ENCODE measurements around the gene EP300. TPM values are rescaled to one million over a fixed set of nuclear protein-coding genes. Genes with fewer than 3 reads are reported as not detected.
"Not testable (repeated sequence)": the region's sequence is repeated elsewhere in the genome, so short reads cannot be mapped to it uniquely, and the experiment has no call there.

The EP300 gene
- total RNA-seq, 1 donor from 2014 or later = 66.5 TPM

DNA sequence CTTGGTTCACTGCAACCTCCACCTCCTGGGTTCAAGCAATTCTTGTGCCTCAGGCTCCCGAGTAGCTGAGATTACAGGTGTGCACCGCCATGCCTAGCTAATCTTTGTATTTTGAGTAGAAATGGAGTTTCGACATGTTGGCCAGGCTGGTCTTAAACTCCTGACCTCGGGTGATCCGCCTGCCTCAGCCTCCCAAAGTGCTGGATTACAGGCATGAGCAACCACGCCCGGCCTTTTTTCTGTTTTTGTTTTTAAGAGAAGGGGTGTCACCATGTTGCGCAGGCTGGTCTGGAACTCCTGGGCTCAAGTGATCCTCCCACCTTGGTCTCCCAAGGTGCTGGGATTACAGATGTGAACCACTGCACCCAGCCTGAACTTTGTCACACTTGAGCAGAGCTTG lies 26.1 kb upstream of the EP300 start:
- H3K4me3 Mint-ChIP-seq (ENCODE audit: low read depth); H3K4me1 Mint-ChIP-seq (ENCODE audit: low read depth): not testable (repeated sequence)

DNA sequence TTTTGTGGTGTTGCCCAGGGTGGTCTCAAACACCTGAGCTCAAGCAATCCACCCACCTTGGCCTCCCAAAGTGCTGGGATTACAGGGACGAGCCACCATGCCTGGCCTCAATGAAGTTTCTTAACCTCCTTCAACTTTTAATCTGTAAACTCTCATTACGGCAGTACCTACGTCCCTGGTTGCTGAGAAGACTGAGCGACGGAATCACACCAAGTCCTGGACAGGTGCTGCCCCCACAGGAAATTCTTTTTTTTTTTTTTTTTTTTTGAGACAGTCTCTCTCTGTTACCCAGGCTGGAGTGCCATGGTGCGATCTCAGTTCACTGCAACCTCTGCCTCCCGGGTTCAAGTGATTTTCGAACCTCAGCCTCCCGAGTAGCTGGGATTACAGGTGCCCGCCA lies 24.4 kb upstream of the EP300 start:
- H3K36me3 Mint-ChIP-seq (ENCODE audit: low read depth); H3K27me3 Mint-ChIP-seq (ENCODE audit: low read depth); H3K9me3 Mint-ChIP-seq; intact Hi-C loops (cut with micrococcal nuclease); H3K4me1 Mint-ChIP-seq (ENCODE audit: low read depth); DNase-seq (ENCODE audit: low spot score); H3K4me3 Mint-ChIP-seq (ENCODE audit: low read depth); H3K27ac Mint-ChIP-seq: not testable (repeated sequence)

More for the DNA sequence above, 26.1 kb upstream of the EP300 start:
- H3K27ac Mint-ChIP-seq; H3K27me3 Mint-ChIP-seq (ENCODE audit: low read depth); H3K36me3 Mint-ChIP-seq (ENCODE audit: low read depth); intact Hi-C loops (cut with micrococcal nuclease); DNase-seq (ENCODE audit: low spot score); H3K9me3 Mint-ChIP-seq: not testable (repeated sequence)

DNA sequence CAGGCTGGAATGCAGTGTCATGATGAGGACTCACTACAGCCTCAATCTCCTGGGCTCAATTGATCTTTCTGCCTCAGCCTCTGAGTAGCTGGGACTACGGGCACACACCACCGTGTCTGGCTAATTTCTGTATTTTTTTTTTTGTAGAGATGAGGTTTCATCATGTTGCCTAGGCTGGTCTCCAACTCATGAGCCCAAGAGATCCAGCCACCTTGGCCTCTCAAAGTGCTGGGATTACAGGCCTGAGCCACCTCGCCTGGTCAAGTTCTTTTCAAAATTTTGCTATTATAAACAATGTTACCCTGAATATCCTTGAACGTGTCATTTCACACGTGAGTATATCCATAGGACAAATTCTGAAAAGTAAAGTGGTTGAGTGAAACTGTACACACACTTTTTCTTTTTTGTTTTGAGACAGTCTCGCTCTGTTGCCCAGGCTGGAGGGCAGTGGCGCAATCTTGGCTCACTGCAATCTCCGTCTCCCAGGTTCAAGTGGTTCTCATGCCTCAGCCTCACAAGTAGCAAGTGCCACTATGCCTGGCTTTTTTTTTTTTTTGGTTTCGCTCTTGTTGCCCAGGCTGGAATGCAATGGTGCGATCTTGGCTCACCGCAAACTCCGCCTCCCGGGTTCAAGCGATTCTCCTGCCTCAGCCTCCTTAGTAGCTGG lies 21.6 kb upstream of the EP300 start:
- H3K4me1 Mint-ChIP-seq (ENCODE audit: low read depth) = peaks cover 9% of the 10 kb centered on the region
- peaks cover 2% of the 10 kb centered on the region for H3K27me3 Mint-ChIP-seq (ENCODE audit: low read depth)
- H3K9me3 Mint-ChIP-seq = no peaks in the 10 kb centered on the region
- H3K27ac Mint-ChIP-seq = no peak overlapping the region
- no peak for DNase-seq (ENCODE audit: low spot score)
- no peak overlapping the region for H3K4me3 Mint-ChIP-seq (ENCODE audit: low read depth)
- intact Hi-C loops (cut with micrococcal nuclease) = no loop called here
- no peaks in the 10 kb centered on the region for H3K36me3 Mint-ChIP-seq (ENCODE audit: low read depth)

DNA sequence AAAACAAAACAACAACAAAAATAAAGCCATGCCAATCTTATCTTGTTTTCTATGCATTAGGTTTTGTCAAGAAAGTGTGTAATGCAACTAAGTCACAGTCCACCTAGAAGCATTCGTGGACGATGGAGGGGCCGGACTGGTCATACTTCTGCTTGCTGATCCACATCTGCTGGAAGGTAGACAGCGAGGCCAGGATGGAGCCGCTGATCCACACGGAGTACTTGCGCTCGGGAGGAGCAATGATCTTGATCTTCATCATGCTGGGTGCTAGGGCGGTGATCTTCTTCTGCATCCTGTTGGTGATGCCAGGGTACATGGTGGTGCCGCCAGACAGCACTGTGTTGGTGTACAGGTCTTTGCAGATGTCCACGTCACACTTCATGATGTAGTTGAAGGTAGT lies 18.3 kb upstream of the EP300 start:
- Mint-ChIP-seq H3K9me3 (no peaks in the 10 kb centered on the region), H3K27me3 (ENCODE audit: low read depth) (peaks cover 2% of the 10 kb centered on the region), H3K4me3 (ENCODE audit: low read depth) (no peak overlapping the region), H3K4me1 (ENCODE audit: low read depth) (peaks cover 2% of the 10 kb centered on the region), H3K27ac (no peak overlapping the region), H3K36me3 (ENCODE audit: low read depth) (no peaks in the 10 kb centered on the region)
- intact Hi-C loops (cut with micrococcal nuclease) = no loop called here
- no peak for DNase-seq (ENCODE audit: low spot score)

DNA sequence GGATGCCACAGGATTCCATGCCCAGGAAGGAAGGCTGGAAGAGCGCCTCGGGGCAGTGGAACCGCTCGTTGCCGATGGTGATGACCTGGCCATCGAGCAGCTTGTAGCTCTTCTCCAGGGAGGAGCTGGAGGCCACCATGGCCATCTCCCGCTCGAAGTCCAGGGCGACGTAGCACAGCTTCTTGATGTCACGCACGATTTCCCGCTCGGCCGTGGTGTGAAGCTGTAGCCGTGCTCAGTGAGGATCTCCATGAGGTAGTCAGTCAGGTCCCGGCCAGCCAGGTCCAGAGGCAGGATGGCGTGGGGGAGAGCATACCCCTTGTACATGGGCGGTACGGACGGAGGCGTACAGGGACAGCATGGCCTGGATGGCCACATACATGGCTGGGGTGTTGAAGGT lies 17.9 kb upstream of the EP300 start:
- Mint-ChIP-seq H3K36me3 (ENCODE audit: low read depth) (no peaks in the 10 kb centered on the region), H3K4me3 (ENCODE audit: low read depth) (no peak overlapping the region), H3K4me1 (ENCODE audit: low read depth) (no peaks in the 10 kb centered on the region), H3K27ac (no peak overlapping the region), H3K27me3 (ENCODE audit: low read depth) (peaks cover 2% of the 10 kb centered on the region), H3K9me3 (no peaks in the 10 kb centered on the region)
- intact Hi-C loops (cut with micrococcal nuclease) = no loop called here
- DNase-seq (ENCODE audit: low spot score) = no peak

DNA sequence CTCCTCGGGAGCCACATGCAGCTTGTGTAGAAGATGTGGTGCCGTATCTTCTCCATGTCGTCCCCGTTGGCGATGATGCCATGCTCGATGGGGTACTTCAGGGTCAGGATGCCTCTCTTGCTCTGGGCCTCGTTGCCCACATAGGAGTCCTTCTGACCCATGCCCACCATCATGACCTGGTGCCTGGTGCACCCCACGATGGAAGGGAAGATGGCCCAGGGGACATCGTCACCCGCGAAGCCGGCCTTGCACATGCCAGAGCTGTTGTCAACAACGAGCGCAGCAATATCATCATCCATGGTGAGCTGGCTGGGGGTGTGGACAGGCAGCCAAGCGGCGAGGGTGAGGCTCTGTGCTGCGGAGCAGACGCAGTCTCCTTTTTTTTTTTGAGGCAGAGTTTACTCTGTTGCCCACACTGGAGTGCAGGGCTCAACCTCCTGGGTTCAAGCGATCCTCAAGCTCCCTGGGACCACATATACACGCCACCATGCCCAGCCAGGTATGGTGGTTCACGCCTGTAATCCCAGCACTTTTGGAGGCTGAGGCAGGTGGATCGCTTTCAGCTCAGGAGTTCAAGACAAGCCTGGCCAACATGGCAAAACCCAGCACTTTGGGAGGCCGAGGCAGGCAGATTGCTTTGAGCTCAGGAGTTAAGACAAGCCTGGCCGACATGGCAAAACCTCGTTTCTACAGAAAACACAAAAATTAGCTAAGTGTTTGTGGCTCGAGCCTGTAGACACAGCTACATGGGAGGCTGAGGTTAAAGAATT lies 17.3 kb upstream of the EP300 start:
- intact Hi-C loops (cut with micrococcal nuclease) = no loop called here
- Mint-ChIP-seq H3K27ac (no peak overlapping the region), H3K9me3 (no peaks in the 10 kb centered on the region), H3K4me1 (ENCODE audit: low read depth) (no peaks in the 10 kb centered on the region), H3K4me3 (ENCODE audit: low read depth) (no peak overlapping the region), H3K36me3 (ENCODE audit: low read depth) (no peaks in the 10 kb centered on the region), H3K27me3 (ENCODE audit: low read depth) (peaks cover 2% of the 10 kb centered on the region)
- DNase-seq (ENCODE audit: low spot score) = no peak

DNA sequence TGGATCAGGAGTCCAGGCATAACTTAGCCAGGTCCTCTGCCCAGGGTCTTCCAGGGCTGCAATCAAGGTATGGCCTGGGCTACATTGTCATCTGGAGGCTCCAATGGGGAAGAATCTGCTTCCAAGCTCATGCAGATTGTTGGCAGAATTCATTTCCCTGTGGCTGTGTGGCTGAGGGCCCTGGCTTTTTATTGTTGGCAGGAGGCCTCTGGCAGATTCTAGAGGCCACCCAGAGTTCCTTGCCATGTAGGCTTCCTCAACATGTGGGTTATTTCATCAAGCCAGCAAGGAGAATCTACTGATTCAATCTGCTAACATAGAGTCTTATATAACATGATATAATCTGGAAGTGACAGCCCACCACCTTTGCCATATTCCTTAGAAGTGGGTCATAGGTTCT lies 16.4 kb upstream of the EP300 start:
- Mint-ChIP-seq H3K4me1 (ENCODE audit: low read depth) (no peaks in the 10 kb centered on the region), H3K9me3 (no peaks in the 10 kb centered on the region), H3K36me3 (ENCODE audit: low read depth) (no peaks in the 10 kb centered on the region), H3K4me3 (ENCODE audit: low read depth) (no peak overlapping the region), H3K27me3 (ENCODE audit: low read depth) (peaks cover 2% of the 10 kb centered on the region), H3K27ac (no peak overlapping the region)
- DNase-seq (ENCODE audit: low spot score) = no peak
- intact Hi-C loops (cut with micrococcal nuclease) = no loop called here

DNA sequence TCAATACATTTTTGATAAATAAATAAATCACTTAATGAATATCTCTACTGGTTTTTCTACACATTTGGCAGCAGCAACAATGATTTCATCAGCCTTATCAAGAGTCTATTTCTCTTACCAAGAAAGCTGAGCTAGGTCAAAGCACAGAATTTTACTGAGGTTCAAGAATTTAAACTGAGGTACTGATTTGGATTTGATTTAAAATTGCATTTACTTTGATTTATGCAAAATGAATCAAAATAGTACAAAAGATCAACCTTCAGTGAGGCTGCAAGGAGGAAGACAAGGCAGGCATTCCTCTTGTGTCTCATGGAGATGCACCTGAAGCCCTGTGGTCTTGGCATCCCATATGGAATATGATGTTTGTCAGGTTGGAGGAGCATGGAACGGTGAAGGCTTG lies 15.5 kb upstream of the EP300 start:
- DNase-seq (ENCODE audit: low spot score) = no peak
- Mint-ChIP-seq H3K27me3 (ENCODE audit: low read depth) (peaks cover 2% of the 10 kb centered on the region), H3K4me3 (ENCODE audit: low read depth) (no peak overlapping the region), H3K36me3 (ENCODE audit: low read depth) (no peaks in the 10 kb centered on the region), H3K9me3 (no peaks in the 10 kb centered on the region), H3K27ac (no peak overlapping the region), H3K4me1 (ENCODE audit: low read depth) (no peaks in the 10 kb centered on the region)
- intact Hi-C loops (cut with micrococcal nuclease) = no loop called here

DNA sequence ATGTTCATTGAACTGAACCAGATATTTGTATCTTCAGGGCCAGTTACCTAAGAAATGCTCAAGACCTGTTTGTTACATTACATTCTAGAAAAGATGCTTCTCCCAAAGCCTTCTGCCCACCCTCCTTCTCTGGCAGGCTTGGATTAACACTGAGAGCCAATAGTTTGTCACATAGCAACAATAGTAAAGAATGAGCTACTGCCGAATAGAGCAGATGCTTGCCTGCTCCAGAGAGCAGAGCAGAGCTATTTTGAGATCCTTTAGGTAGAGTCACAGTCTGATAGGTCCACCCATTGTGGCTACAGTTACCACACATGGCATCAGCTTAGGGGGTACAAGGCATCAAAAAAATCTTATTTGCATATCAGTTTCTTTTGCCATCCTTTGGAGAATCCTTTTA lies 13.5 kb upstream of the EP300 start:
- DNase-seq (ENCODE audit: low spot score) = no peak
- Mint-ChIP-seq H3K4me3 (ENCODE audit: low read depth) (no peak overlapping the region), H3K4me1 (ENCODE audit: low read depth) (no peaks in the 10 kb centered on the region), H3K9me3 (no peaks in the 10 kb centered on the region), H3K27me3 (ENCODE audit: low read depth) (peaks cover 2% of the 10 kb centered on the region), H3K27ac (no peak overlapping the region), H3K36me3 (ENCODE audit: low read depth) (no peaks in the 10 kb centered on the region)
- intact Hi-C loops (cut with micrococcal nuclease) = no loop called here

DNA sequence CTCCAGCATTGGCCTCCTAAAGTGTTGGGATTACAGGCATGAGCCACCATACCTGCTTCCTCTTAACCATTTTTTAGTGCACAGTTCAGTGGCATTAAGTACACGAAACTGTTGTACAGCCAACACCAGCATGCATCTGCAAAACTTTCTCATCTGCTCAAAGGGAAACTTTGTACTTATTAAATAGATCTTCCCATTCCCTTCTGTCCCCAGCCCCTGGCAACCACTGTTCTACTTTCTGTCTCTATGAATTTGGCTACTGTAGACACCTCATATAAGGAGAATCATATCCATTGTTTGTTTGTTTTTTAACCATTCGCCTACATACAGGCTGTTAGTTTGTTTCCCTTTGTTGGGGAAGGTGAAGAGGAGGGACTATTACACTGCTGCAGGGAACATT lies 6.5 kb upstream of the EP300 start:
- DNase-seq (ENCODE audit: low spot score) = no peak
- Mint-ChIP-seq H3K27ac (no peak overlapping the region), H3K36me3 (ENCODE audit: low read depth) (no peaks in the 10 kb centered on the region), H3K9me3 (no peaks in the 10 kb centered on the region), H3K4me3 (ENCODE audit: low read depth) (no peak overlapping the region), H3K27me3 (ENCODE audit: low read depth) (no peaks in the 10 kb centered on the region), H3K4me1 (ENCODE audit: low read depth) (peaks cover 3% of the 10 kb centered on the region)
- intact Hi-C loops (cut with micrococcal nuclease) = no loop called here

DNA sequence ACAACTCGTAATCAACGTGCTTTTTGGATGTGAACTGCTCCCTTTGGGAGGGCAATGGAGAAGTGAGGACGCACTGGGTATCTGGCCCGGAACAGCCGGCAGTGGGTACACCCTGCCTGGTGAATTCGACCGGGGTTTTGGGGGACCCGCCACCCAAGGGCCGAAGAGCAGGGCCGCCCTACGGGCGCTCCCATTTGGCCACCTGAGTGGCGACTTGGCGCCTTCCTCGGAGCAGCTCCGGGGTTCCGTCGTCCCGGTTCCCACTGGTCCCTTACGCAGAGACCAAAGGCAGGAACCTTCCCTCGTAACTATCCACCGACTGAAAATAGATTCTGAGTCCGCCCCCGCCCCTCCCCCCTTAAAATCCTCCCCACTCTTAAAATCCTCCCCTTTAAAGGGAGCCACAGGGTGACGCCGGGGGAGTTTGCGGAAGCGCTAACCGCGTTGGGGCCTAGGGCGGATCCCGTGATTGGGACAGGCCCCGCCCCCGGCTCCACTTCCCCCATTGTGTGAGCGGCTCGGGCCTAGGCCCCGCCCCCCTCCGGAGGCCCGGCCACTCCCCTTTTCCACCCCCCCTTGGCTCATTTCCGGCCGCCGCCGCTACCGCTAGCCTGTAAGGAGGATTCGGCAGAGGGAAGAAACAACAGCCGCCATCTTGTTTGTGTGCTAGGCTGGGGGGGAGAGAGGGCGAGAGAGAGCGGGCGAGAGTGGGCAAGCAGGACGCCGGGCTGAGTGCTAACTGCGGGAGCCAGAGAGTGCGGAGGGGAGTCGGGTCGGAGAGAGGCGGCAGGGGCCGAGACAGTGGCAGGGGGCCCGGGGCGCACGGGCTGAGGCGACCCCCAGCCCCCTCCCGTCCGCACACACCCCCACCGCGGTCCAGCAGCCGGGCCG lies 1.0 kb upstream of the EP300 start:
- peak overlapping the region; percentile 100 for H3K27ac Mint-ChIP-seq
- H3K36me3 Mint-ChIP-seq (ENCODE audit: low read depth) = peaks cover 26% of the 10 kb centered on the region
- peak overlapping the region; percentile 96 for H3K4me3 Mint-ChIP-seq (ENCODE audit: low read depth)
- H3K27me3 Mint-ChIP-seq (ENCODE audit: low read depth) = no peaks in the 10 kb centered on the region
- peak; percentile 98 for DNase-seq (ENCODE audit: low spot score)
- peaks cover 27% of the 10 kb centered on the region for H3K4me1 Mint-ChIP-seq (ENCODE audit: low read depth)
- intact Hi-C loops (cut with micrococcal nuclease) = loop anchor here (1.0 to 5.0 kb wide), 4 partner anchors 15 to 196 kb away; partner anchors contain the start of genes RANGAP1 and RBX1
- H3K9me3 Mint-ChIP-seq = no peaks in the 10 kb centered on the region

DNA sequence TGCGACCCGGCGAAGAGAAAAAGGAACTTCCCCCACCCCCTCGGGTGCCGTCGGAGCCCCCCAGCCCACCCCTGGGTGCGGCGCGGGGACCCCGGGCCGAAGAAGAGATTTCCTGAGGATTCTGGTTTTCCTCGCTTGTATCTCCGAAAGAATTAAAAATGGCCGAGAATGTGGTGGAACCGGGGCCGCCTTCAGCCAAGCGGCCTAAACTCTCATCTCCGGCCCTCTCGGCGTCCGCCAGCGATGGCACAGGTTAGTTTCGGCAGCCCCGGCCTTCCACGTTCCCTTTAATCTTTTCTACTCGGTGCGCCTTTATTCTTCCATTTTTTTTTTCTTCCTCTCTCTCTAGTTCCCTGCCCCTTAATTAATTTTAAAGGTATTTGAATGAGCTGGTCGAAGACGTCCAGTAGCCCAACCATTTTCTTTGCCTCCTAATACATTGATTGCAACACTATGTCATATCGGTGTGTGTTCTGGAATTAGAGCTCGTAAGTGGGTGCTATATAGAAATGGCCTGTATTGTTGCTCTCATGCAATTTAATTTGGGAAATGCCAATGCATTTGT lies 537 bp downstream of the EP300 start:
- no peak for DNase-seq (ENCODE audit: low spot score)
- Mint-ChIP-seq H3K36me3 (ENCODE audit: low read depth) (peaks cover 34% of the 10 kb centered on the region), H3K27me3 (ENCODE audit: low read depth) (no peaks in the 10 kb centered on the region), H3K9me3 (no peaks in the 10 kb centered on the region), H3K4me3 (ENCODE audit: low read depth) (peak overlapping the region; percentile 99), H3K27ac (peak overlapping the region; percentile 97), H3K4me1 (ENCODE audit: low read depth) (peaks cover 34% of the 10 kb centered on the region)
- intact Hi-C loops (cut with micrococcal nuclease) = loop anchor here (5.0 kb wide), 1 partner anchor 194 kb away; the partner anchor contains the start of gene RANGAP1

All from activated T-helper 2 cell treated with anti-CD3 and anti-CD28 coated beads, Interferon-gamma antibody, Interleukin-2, Interleukin-4, amounts not matched to agents 10 μg/mL and 5 μg/mL and 100 μg/mL, durations not matched to agents 14 hours and 24 hours and 36 hours (primary cell).